CD14-positive monocyte (primary cell): ENCODE results near the gene EML6. TPM values are rescaled to one million over a fixed set of nuclear protein-coding genes. Genes with fewer than 3 reads are reported as not detected.

Source experiments
- DNase-seq, 3 donors: peaks; one replicate each; pipeline ENCODE4 v3.0.0-alpha.2; 2011 to 2022
- H2AFZ ChIP-seq: 2 replicates; pipeline ENCODE4 v1.6.0; 2012; ENCODE audit warnings: mild to moderate bottlenecking, low read depth, low read length, inconsistent platforms; ENCODE audit not compliant: insufficient read depth, poor library complexity, severe bottlenecking
- H3K27ac ChIP-seq, 2 donors: 1 replicate in 1 of 2; 2 replicates in 1 of 2; pipeline ENCODE4 v1.5.1; 2012 to 2013; ENCODE audit warnings: low read length in 2 of 2, control low read depth in 1 of 2, inconsistent platforms in 1 of 2, low read depth in 1 of 2, mild to moderate bottlenecking in 1 of 2
- H3K27me3 ChIP-seq, 2 donors: one replicate each; pipeline versions ENCODE4 v1.6.0 to v1.6.1; 2011 to 2013; ENCODE audit warnings: low read length in 2 of 2; ENCODE audit not compliant: control insufficient read depth in 2 of 2, insufficient read depth in 2 of 2
- H3K36me3 ChIP-seq, 2 donors: replicated peaks in 1 of 2; 1 replicate in 1 of 2; 2 replicates in 1 of 2; pipeline versions ENCODE4 v1.5.1 to v1.6.1; 2012 to 2013; ENCODE audit warnings: low read length in 2 of 2, control low read depth in 1 of 2, inconsistent platforms in 1 of 2, mild to moderate bottlenecking in 1 of 2; ENCODE audit not compliant: insufficient read depth in 2 of 2, control insufficient read depth in 1 of 2
- H3K4me1 ChIP-seq, 2 donors: 1 replicate in 1 of 2; 2 replicates in 1 of 2; pipeline versions ENCODE4 v1.5.1 to v1.6.1; 2012 to 2013; ENCODE audit warnings: low read length in 2 of 2, control low read depth in 1 of 2, inconsistent platforms in 1 of 2, mild to moderate bottlenecking in 1 of 2, moderate library complexity in 1 of 2; ENCODE audit not compliant: insufficient read depth in 2 of 2, control insufficient read depth in 1 of 2
- H3K4me2 ChIP-seq: replicated peaks from 2 replicates; pipeline ENCODE3; 2012; ENCODE audit warnings: low read length, moderate library complexity, mild to moderate bottlenecking; ENCODE audit not compliant: poor library complexity, severe bottlenecking; ENCODE audit errors: extremely low read depth
- H3K4me3 ChIP-seq, 3 experiments: fragments of 200-600 bp in 1 of 3; sonication (generic) in 1 of 3; replicated peaks in 1 of 3; 1 replicate in 2 of 3; 2 replicates in 1 of 3; pipeline ENCODE4 v1.5.1; 2011 to 2013; ENCODE audit warnings: low read length in 3 of 3, mild to moderate bottlenecking in 3 of 3, control low read depth in 2 of 3, low read depth in 2 of 3, inconsistent platforms in 1 of 3, moderate library complexity in 1 of 3
- H3K79me2 ChIP-seq: 2 replicates; pipeline ENCODE4 v1.6.0; 2012; ENCODE audit warnings: mild to moderate bottlenecking, control low read depth, inconsistent platforms, low read length, moderate library complexity; ENCODE audit not compliant: insufficient read depth
- H3K9ac ChIP-seq: 2 replicates; pipeline ENCODE4 v1.6.0; 2017; ENCODE audit warnings: low read length, mild to moderate bottlenecking; ENCODE audit not compliant: insufficient read depth, poor library complexity, severe bottlenecking
- H3K9me3 ChIP-seq, 2 donors: replicated peaks in 1 of 2; 1 replicate in 1 of 2; 2 replicates in 1 of 2; pipeline versions ENCODE4 v1.5.1 to v1.6.1; 2012 to 2013; ENCODE audit warnings: low read length in 2 of 2, control low read depth in 1 of 2; ENCODE audit not compliant: control insufficient read depth in 1 of 2, insufficient read depth in 1 of 2
- H4K20me1 ChIP-seq: 2 replicates; pipeline ENCODE4 v1.6.0; 2012; ENCODE audit warnings: mild to moderate bottlenecking, low read length, control low read depth, moderate library complexity; ENCODE audit not compliant: insufficient read depth
- H3K27ac Mint-ChIP-seq, 7 donors: one replicate each; pipeline ENCODE4 v1.8.0; 2020; ENCODE audit warnings: mild to moderate bottlenecking in 7 of 7, mixed read lengths in 7 of 7, moderate library complexity in 6 of 7, inconsistent platforms in 2 of 7
- H3K27me3 Mint-ChIP-seq, 3 donors: one replicate each; pipeline ENCODE4 v1.8.0; 2021 to 2022; ENCODE audit warnings: low read depth in 3 of 3, mild to moderate bottlenecking in 3 of 3, mixed read lengths in 3 of 3, moderate library complexity in 3 of 3, inconsistent platforms in 1 of 3
- H3K36me3 Mint-ChIP-seq, 2 donors: one replicate each; pipeline ENCODE4 v1.8.0; 2020; ENCODE audit warnings: mixed read lengths in 2 of 2, inconsistent platforms in 1 of 2, mild to moderate bottlenecking in 1 of 2
- H3K4me1 Mint-ChIP-seq: one replicate; pipeline ENCODE4 v1.8.0; 2020; ENCODE audit warnings: mild to moderate bottlenecking, mixed read lengths
- H3K4me3 Mint-ChIP-seq, 2 donors: one replicate each; pipeline ENCODE4 v1.8.0; 2020; ENCODE audit warnings: mild to moderate bottlenecking in 2 of 2, mixed read lengths in 2 of 2, moderate library complexity in 1 of 2
- H3K9me3 Mint-ChIP-seq, 7 donors: one replicate each; pipeline ENCODE4 v1.8.0; 2020 to 2022; ENCODE audit warnings: mixed read lengths in 7 of 7, mild to moderate bottlenecking in 6 of 7, moderate library complexity in 6 of 7, inconsistent platforms in 2 of 7
- WGBS: methylation state at CpG from one replicate; pipeline ENCODE4 v1.1.5; 2013; ENCODE audit warnings: missing lambda C conversion rate; ENCODE audit not compliant: insufficient coverage; 5-methylcytosine and 5-hydroxymethylcytosine counted together
- intact Hi-C, 2 donors: fragments of 100-400 bp; cut with micrococcal nuclease; formaldehyde crosslinking; loops; one replicate each; pipeline versions ENCODE4 v1.15.0 to v1.15.1; 2023
- polyA plus RNA-seq, 3 donors: library from polyadenylated mRNA; depleted of rRNA in 1 of 3; unstranded in 2 of 3; stranded (reverse) in 1 of 3; fragments of 300-500 nt in 2 of 3; fragments of >200 nt in 1 of 3; fragmentation: Illumina TruSeq in 2 of 3; gene quantifications; 1 replicate in 2 of 3; 2 replicates in 1 of 3; pipeline ENCODE4 v1.2.3, GENCODE V29; 2012 to 2021
- TF ChIP-seq, protein P1 (sequence below): fragments of 200-600 bp; IDR thresholded peaks from one replicate; pipeline ENCODE4 v1.8.0; 2022; ENCODE audit warnings: antibody characterized with exemption, mild to moderate bottlenecking

Gene EML6
- polyA plus RNA-seq, 3 donors = 0.79 TPM; not detected in 2

DNA sequence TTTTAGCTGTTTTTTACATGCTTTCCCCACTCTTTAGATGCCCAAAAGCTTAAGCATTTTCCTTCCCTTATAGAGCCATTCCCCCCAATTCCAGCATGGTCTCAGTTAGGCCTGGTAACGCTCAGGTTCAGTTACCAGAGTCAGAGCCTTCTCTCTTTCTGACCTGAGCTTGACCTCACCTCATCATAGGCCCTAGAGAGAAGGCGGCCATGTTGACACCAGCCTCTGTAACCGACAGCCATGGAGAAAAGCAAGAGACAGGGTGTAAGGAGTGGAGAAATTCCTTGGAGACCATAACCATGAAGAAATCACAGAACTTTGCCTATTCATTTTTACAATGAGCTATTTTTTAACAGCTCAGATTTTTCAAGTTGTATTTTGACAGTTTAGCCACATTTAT is 227.3 kb downstream of the EML6 start:
- TF ChIP-seq, protein P1, sequence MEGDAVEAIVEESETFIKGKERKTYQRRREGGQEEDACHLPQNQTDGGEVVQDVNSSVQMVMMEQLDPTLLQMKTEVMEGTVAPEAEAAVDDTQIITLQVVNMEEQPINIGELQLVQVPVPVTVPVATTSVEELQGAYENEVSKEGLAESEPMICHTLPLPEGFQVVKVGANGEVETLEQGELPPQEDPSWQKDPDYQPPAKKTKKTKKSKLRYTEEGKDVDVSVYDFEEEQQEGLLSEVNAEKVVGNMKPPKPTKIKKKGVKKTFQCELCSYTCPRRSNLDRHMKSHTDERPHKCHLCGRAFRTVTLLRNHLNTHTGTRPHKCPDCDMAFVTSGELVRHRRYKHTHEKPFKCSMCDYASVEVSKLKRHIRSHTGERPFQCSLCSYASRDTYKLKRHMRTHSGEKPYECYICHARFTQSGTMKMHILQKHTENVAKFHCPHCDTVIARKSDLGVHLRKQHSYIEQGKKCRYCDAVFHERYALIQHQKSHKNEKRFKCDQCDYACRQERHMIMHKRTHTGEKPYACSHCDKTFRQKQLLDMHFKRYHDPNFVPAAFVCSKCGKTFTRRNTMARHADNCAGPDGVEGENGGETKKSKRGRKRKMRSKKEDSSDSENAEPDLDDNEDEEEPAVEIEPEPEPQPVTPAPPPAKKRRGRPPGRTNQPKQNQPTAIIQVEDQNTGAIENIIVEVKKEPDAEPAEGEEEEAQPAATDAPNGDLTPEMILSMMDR = no peak
- no peak for DNase-seq
- Mint-ChIP-seq H3K27me3 (peaks cover 0 to 2% (median 1%) of the 10 kb centered on the region in 3 donors), H3K4me3 (no peak overlapping the region), H3K9me3 (peaks cover 0 to 2% (median 0%) of the 10 kb centered on the region in 7 donors), H3K27ac (no peak overlapping the region), H3K36me3 (no peaks in the 10 kb centered on the region), H3K4me1 (peaks cover 15% of the 10 kb centered on the region)
- Histone ChIP-seq H3K4me2 (no peak overlapping the region), H3K4me3 (no peak overlapping the region), H4K20me1 (no peaks in the 10 kb centered on the region), H3K79me2 (no peaks in the 10 kb centered on the region), H3K9me3 (no peaks in the 10 kb centered on the region), H3K27ac (no peak overlapping the region), H2AFZ (no peak overlapping the region), H3K36me3 (no peaks in the 10 kb centered on the region), H3K4me1 (peaks cover 7 to 12% of the 10 kb centered on the region in 2 donors), H3K27me3 (no peaks in the 10 kb centered on the region), H3K9ac (no peak overlapping the region)
- 100% methylated on average over 1 of the region's 3 CpGs for WGBS
- intact Hi-C loops = no loop called here

DNA sequence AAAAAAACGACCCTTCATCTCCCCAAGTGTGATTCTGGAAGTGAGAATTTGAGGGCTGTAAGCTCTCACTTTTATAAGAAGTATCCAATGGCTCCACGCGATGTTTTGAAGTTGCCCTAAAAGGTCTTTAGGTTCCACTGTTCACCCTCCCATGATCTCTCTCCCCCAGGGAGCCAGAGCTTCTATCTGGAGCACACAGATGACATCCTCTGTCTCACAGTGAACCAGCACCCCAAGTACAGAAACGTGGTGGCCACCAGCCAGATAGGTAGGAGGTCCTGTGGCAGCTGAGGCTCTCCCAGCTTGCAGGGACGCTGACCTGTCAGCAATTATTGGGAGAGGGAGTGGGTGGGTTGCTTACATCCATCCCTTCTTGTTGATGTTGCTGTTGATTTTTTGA is 229.0 kb downstream of the EML6 start:
- H2AFZ ChIP-seq = no peak overlapping the region
- WGBS = 100% methylated on average over 1 of the region's 5 CpGs
- H3K27ac Mint-ChIP-seq = no peak overlapping the region
- H3K4me1 ChIP-seq = peaks cover 7 to 12% of the 10 kb centered on the region in 2 donors
- H3K9ac ChIP-seq = peak overlapping the region; percentile 5
- H3K27ac ChIP-seq = no peak overlapping the region
- H3K27me3 ChIP-seq = no peaks in the 10 kb centered on the region
- no peaks in the 10 kb centered on the region for H3K9me3 Mint-ChIP-seq
- TF ChIP-seq, protein P1 = no peak
- no peak overlapping the region for H3K4me3 Mint-ChIP-seq
- H3K36me3 ChIP-seq = no peaks in the 10 kb centered on the region
- no peak overlapping the region for H3K4me3 ChIP-seq
- peaks cover 17% of the 10 kb centered on the region for H3K4me1 Mint-ChIP-seq
- no peaks in the 10 kb centered on the region for H4K20me1 ChIP-seq
- H3K36me3 Mint-ChIP-seq = no peaks in the 10 kb centered on the region
- intact Hi-C loops = no loop called here
- H3K79me2 ChIP-seq = no peaks in the 10 kb centered on the region
- H3K4me2 ChIP-seq = no peak overlapping the region
- H3K27me3 Mint-ChIP-seq = peaks cover 0 to 2% (median 1%) of the 10 kb centered on the region in 3 donors
- H3K9me3 ChIP-seq = no peaks in the 10 kb centered on the region
- no peak for DNase-seq
